ENCODE results near the gene AHDC1. TPM values are rescaled to one million over a fixed set of nuclear protein-coding genes. Genes with fewer than 3 reads are reported as not detected.

The AHDC1 gene
- total and polyA plus RNA-seq, 2 of the 13 experiments (the other 11 are each of a cell fraction or from before 2014, with no cell fraction given) = 1.0 to 2.7 TPM

GRCh38 chr1:27559466-27560030, 44.4 kb downstream of the AHDC1 start:
- Histone ChIP-seq H3K27ac (ENCODE audit: extremely low read length, insufficient read depth, low read length) (no peak overlapping the region), H4K20me1 (ENCODE audit: insufficient read depth, low read length) (no peaks in the 10 kb centered on the region), H3K4me3 (replicated peaks in 1 of 3; ENCODE audit: insufficient read depth in 1 of 3, low read depth in 2 of 3, low read length in 3 of 3) (no peak overlapping the region), H3K4me1 (ENCODE audit: insufficient read depth, low read length) (peaks cover 75% of the 10 kb centered on the region), H2AFZ (ENCODE audit: low read length) (no peak overlapping the region), H3K36me3 (replicated peaks in 1 of 2; ENCODE audit: control insufficient read depth in 1 of 2, insufficient read depth in 2 of 2, low read length in 2 of 2) (peaks cover 1 to 5% of the 10 kb centered on the region in 2 experiments; a peak in 1 of 5 replicates), H3K9ac (ENCODE audit: insufficient read depth, low read depth, low read length) (no peak overlapping the region), H3K79me2 (ENCODE audit: insufficient read depth, low read length) (peaks cover 7% of the 10 kb centered on the region), H3K27me3 (ENCODE audit: control insufficient read depth in 1 of 2, insufficient read depth in 2 of 2, low read length in 2 of 2) (no peaks in the 10 kb centered on the region), H3K9me3 (ENCODE audit: low read length) (no peaks in the 10 kb centered on the region), H3K4me2 (ENCODE audit: low read depth, low read length) (no peak overlapping the region)
- in situ Hi-C loops (cut with HindIII; ENCODE audit: extremely low pct_ligation_motif_present, low pct_unique_long_range_greater_than_20kb) = loop anchor here (5.0 kb wide), 1 partner anchor 48 kb away; no protein-coding TSS in a partner anchor
- intact Hi-C loops (cut with micrococcal nuclease; ENCODE audit: unreplicated experiment) = loop anchor here (5.0 kb wide), 1 partner anchor 103 kb away; no protein-coding TSS in a partner anchor
- WGBS (ENCODE audit: low lambda C conversion rate) = 94% methylated on average over 8 of the region's 8 CpGs
- POLR2A ChIA-PET = interaction anchor here (0.7 kb wide), 1 partner anchor 22 kb away, joined by 3 read pairs; no protein-coding TSS in a partner anchor
- CTCF ChIA-PET (ENCODE audit: low intra/inter-chr PET ratio, low total read pairs) = no interaction called here
- DNase-seq (ENCODE audit: low spot score) (no peak), FAIRE-seq (no peak), ATAC-seq (no peak)
- no TSS peak for BruUV-seq (replicated peaks)
- no peak for TF ChIP-seq ZHX2 (IDR thresholded peaks at IDR 0.05; ENCODE audit: low read depth)
- TF ChIP-seq ZHX2 (CRISPR knock-in tag; IDR thresholded peaks at IDR 0.05; ENCODE audit: borderline replicate concordance) = no peak
- TF ChIP-seq NPAS2 (CRISPR knock-in tag; IDR thresholded peaks at IDR 0.05; ENCODE audit: borderline replicate concordance) = no peak
- TF ChIP-seq ZNF773 (CRISPR knock-in tag; IDR thresholded peaks at IDR 0.05; ENCODE audit: borderline replicate concordance) = no peak
- TF ChIP-seq SKI (IDR thresholded peaks at IDR 0.05; ENCODE audit: partially characterized antibody) = no peak
- TF ChIP-seq ZNF430 (CRISPR knock-in tag; IDR thresholded peaks at IDR 0.05) = no peak
- TF ChIP-seq NR1H2 (CRISPR knock-in tag; IDR thresholded peaks at IDR 0.05; ENCODE audit: borderline replicate concordance, low read depth) = no peak
- TF ChIP-seq DR1 (CRISPR knock-in tag; IDR thresholded peaks at IDR 0.05) = no peak
- TF ChIP-seq ZBTB39 (CRISPR knock-in tag; IDR thresholded peaks at IDR 0.05) = no peak
- no peak for TF ChIP-seq ZNF431 (CRISPR knock-in tag; IDR thresholded peaks at IDR 0.05; ENCODE audit: borderline replicate concordance, low read depth)
- TF ChIP-seq ZNF674 (CRISPR knock-in tag; IDR thresholded peaks at IDR 0.05; ENCODE audit: low read depth) = no peak

All from HepG2 (cell line).